ENCODE data around the gene C22orf23. TPM values are rescaled to one million over a fixed set of nuclear protein-coding genes. Genes with fewer than 3 reads are reported as not detected.

C22orf23 gene
- total and polyA plus RNA-seq, 2 of the 13 experiments (the other 11 are each of a cell fraction or from before 2014, with no cell fraction given), result 0.21 to 0.24 TPM

- TF ChIP-seq, protein P1, sequence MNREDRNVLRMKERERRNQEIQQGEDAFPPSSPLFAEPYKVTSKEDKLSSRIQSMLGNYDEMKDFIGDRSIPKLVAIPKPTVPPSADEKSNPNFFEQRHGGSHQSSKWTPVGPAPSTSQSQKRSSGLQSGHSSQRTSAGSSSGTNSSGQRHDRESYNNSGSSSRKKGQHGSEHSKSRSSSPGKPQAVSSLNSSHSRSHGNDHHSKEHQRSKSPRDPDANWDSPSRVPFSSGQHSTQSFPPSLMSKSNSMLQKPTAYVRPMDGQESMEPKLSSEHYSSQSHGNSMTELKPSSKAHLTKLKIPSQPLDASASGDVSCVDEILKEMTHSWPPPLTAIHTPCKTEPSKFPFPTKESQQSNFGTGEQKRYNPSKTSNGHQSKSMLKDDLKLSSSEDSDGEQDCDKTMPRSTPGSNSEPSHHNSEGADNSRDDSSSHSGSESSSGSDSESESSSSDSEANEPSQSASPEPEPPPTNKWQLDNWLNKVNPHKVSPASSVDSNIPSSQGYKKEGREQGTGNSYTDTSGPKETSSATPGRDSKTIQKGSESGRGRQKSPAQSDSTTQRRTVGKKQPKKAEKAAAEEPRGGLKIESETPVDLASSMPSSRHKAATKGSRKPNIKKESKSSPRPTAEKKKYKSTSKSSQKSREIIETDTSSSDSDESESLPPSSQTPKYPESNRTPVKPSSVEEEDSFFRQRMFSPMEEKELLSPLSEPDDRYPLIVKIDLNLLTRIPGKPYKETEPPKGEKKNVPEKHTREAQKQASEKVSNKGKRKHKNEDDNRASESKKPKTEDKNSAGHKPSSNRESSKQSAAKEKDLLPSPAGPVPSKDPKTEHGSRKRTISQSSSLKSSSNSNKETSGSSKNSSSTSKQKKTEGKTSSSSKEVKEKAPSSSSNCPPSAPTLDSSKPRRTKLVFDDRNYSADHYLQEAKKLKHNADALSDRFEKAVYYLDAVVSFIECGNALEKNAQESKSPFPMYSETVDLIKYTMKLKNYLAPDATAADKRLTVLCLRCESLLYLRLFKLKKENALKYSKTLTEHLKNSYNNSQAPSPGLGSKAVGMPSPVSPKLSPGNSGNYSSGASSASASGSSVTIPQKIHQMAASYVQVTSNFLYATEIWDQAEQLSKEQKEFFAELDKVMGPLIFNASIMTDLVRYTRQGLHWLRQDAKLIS (CRISPR knock-in tag; IDR thresholded peaks at IDR 0.05), result no peak
- peak; percentile 21; the same call in 1 of the 2 replicates for TF ChIP-seq HDAC1 (CRISPR knock-in tag; IDR thresholded peaks at IDR 0.05)
- peak; percentile 38; the same call in 1 of the 2 replicates for TF ChIP-seq THRA (CRISPR knock-in tag; IDR thresholded peaks at IDR 0.05; ENCODE audit: borderline replicate concordance)
- TF ChIP-seq, protein P2, sequence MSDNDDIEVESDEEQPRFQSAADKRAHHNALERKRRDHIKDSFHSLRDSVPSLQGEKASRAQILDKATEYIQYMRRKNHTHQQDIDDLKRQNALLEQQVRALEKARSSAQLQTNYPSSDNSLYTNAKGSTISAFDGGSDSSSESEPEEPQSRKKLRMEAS (IDR thresholded peaks at IDR 0.05), result no peak; the same call in 1 of the 2 replicates
- no peak for TF ChIP-seq NONO (IDR thresholded peaks at IDR 0.05)
- TF ChIP-seq NONO (CRISPR knock-in tag; conservative IDR thresholded peaks at IDR 0.05), result peak; percentile 67; the same call in 1 of the 2 replicates
- TF ChIP-seq RFX3 (CRISPR knock-in tag; IDR thresholded peaks at IDR 0.05), result no peak
- TF ChIP-seq, protein P3, sequence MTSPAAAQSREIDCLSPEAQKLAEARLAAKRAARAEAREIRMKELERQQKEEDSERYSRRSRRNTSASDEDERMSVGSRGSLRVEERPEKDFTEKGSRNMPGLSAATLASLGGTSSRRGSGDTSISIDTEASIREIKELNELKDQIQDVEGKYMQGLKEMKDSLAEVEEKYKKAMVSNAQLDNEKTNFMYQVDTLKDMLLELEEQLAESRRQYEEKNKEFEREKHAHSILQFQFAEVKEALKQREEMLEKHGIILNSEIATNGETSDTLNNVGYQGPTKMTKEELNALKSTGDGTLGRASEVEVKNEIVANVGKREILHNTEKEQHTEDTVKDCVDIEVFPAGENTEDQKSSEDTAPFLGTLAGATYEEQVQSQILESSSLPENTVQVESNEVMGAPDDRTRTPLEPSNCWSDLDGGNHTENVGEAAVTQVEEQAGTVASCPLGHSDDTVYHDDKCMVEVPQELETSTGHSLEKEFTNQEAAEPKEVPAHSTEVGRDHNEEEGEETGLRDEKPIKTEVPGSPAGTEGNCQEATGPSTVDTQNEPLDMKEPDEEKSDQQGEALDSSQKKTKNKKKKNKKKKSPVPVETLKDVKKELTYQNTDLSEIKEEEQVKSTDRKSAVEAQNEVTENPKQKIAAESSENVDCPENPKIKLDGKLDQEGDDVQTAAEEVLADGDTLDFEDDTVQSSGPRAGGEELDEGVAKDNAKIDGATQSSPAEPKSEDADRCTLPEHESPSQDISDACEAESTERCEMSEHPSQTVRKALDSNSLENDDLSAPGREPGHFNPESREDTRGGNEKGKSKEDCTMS (CRISPR knock-in tag; conservative IDR thresholded peaks at IDR 0.05), result no peak
- TF ChIP-seq CTCF (CRISPR knock-in tag; IDR thresholded peaks at IDR 0.05), result 0 out of 2 replicates have a peak, but pooled peaks have one; percentile 3
- no peak for TF ChIP-seq ZNF503 (CRISPR knock-in tag; IDR thresholded peaks at IDR 0.05)
- TF ChIP-seq PPARG (CRISPR knock-in tag; conservative IDR thresholded peaks at IDR 0.05), result 0 out of 2 replicates have a peak, but pooled peaks have one; percentile 26
- TF ChIP-seq IKZF4 (CRISPR knock-in tag; IDR thresholded peaks at IDR 0.05; ENCODE audit: borderline replicate concordance, low read depth, not compliant biosample characterization), result no peak
- TF ChIP-seq ZSCAN21 (CRISPR knock-in tag; IDR thresholded peaks at IDR 0.05; ENCODE audit: borderline replicate concordance), result 0 out of 2 replicates have a peak, but pooled peaks have one; percentile 17
Measured at GRCh38 chr22:37968452-37969251, 15.3 kb upstream of the C22orf23 start (continued).

Data from HepG2 (cell line).